Fibroblast of pulmonary artery (primary cell): ENCODE measurements around the gene TMPRSS15.

Source experiments
- DNase-seq: peaks from one replicate; pipeline ENCODE4 v3.0.0-alpha.2; 2010; ENCODE audit warnings: low read depth
- H3K4me3 ChIP-seq: replicated peaks from 2 replicates; pipeline ENCODE4 v1.5.1; 2011; ENCODE audit warnings: low read depth, mild to moderate bottlenecking, control low read depth, low read length, moderate library complexity
- TF ChIP-seq, protein P1 (sequence below): IDR thresholded peaks from 2 replicates; pipeline ENCODE4 v1.5.1; 2011; ENCODE audit warnings: mild to moderate bottlenecking, control low read depth, low read length, inconsistent platforms; ENCODE audit errors: missing control alignments

TMPRSS15 gene

DNA sequence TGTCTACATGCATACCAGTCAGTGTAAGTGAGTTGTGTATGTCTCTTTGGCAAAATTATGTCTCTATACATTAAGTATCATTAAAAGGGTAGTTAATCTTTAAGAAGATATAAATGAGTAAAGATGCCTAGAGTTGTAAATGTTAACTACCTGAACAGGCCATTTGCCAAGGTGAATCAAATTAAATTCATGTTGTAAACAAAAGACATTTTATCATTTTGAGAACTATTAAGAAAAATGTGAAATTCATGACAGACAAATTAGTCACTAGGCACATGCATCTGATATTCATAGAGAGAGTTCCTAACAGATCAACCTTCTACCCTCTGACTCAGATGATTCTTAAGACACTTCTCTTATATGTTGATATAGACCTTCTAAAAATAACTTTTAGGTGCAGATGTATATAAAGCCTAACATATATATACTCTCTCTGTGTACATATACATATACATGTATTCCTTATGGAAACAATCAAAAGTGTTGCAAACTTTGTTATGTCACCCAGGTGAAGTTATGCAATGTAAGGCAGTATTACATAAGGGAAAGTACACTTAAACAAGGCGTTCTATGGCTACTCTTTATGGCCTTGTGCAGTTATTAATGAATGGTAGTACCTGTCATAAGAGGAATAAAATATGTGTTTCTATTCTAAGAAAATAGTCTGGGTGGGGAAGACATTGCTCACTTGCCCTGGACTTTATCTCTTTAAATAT is at the start of gene TMPRSS15:
Gene TMPRSS15, minus strand, starts transcription at position 51 of the 716 bp plus-strand sequence. CDS start 163 bp downstream, outside the sequence.
- no peak for DNase-seq
- TF ChIP-seq, protein P1, sequence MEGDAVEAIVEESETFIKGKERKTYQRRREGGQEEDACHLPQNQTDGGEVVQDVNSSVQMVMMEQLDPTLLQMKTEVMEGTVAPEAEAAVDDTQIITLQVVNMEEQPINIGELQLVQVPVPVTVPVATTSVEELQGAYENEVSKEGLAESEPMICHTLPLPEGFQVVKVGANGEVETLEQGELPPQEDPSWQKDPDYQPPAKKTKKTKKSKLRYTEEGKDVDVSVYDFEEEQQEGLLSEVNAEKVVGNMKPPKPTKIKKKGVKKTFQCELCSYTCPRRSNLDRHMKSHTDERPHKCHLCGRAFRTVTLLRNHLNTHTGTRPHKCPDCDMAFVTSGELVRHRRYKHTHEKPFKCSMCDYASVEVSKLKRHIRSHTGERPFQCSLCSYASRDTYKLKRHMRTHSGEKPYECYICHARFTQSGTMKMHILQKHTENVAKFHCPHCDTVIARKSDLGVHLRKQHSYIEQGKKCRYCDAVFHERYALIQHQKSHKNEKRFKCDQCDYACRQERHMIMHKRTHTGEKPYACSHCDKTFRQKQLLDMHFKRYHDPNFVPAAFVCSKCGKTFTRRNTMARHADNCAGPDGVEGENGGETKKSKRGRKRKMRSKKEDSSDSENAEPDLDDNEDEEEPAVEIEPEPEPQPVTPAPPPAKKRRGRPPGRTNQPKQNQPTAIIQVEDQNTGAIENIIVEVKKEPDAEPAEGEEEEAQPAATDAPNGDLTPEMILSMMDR: no peak
- no peak within 1 kb of the TSS for H3K4me3 ChIP-seq

DNA sequence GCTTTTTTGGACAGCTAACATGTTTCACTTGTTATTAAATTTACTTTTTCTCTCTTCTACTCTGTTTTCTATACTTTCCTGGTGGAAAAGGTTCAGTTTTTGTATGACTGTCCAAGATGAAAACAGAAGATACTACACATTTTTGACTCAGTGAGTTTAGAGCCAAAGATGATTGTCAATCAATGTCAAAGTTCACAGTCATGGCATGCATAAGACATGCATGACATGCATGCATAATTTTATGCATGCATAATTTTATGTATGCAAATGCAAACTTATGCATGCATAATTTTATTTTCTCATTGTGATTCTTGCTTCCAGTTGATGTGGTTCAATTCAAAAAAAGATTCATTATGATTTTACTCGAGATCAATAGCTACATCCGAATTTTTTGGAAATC is 48.1 kb upstream of the TMPRSS15 start:
- no peak for DNase-seq
- H3K4me3 ChIP-seq: no peak overlapping the region
- TF ChIP-seq, protein P1: no peak

DNA sequence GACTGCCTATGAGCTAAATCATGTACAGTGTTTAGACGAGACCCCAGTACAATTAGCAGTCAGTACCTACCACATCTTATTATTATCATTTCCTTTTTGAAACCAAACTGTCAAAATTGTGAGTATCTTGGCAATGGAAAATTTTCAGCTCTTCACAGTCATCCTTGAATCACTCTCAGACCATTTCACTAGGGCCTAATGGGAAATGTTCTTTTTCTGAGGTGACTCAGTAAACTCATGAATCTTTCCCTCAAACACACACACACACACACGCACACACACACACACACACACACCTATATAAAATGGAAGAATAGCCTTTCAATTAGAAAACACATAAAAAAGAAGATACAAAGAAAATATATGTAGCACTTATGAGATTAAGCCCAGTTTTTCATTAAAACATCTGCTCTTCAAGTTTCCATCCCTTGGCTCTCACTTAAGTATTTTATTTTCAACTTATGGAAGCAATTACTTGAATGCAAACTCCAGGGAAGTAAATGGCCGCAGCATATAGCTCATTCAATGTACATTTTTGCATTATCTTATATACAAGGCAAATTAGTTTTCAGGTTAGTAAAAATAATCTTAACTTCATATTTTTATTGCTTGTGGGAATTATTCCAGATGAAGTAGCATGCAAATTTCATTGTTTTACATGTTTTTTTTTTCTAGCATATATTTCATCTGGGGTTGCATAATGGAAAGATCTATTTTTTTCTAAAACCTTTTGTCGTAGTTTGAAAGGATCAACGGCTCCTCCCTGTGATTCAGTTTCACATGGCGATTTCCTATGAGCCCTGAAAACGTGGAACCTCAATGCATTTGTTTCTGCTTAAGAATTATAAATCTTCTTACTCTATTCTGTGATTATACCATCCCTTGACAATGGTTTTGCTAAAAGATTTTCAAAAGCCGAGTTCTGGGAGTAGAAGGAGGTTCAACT is 46.3 kb upstream of the TMPRSS15 start:
- no peak for DNase-seq
- H3K4me3 ChIP-seq: no peak overlapping the region
- TF ChIP-seq, protein P1: no peak

DNA sequence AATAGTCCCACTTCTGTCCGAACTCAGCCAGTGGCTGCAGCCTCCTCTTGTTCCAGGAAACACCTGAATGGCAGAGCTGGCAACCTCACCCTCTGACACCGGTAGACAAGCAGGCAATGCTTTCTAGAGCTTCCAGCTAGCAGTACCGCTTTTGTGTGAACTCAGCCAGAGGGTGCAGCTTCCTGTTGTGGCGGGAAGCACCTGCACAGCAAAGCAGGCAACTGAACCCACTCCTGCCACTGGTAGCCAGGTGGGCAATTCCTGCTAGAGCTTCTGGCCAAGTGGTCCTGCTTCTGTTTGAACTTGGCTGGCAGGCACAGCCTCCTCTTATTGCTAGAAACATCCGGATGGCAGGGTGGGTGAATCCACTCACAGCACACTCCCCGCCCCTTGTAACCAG is 40.1 kb upstream of the TMPRSS15 start:
- no peak for DNase-seq
- TF ChIP-seq, protein P1: no peak
- H3K4me3 ChIP-seq: no peak overlapping the region

DNA sequence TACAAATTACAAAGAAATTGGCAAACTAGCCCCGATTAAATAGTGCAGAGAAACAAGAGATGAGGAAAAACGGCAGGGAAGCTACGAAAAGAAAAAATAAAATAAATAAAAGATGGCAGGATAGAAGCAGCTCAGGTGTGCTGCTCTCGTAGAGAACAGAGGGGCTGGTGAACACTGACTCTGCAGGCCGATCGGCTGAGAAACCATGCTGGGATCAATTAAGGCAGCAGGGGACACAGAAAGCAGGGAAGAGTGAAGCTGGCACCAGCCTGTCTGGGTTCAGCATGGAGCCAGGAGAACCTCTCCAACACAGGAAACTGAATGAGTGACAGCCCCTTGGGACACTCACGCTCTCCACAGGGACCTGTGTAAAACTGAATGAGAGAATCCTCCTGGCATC is 39.5 kb upstream of the TMPRSS15 start:
- TF ChIP-seq, protein P1: no peak
- no peak for DNase-seq
- H3K4me3 ChIP-seq: no peak overlapping the region

DNA sequence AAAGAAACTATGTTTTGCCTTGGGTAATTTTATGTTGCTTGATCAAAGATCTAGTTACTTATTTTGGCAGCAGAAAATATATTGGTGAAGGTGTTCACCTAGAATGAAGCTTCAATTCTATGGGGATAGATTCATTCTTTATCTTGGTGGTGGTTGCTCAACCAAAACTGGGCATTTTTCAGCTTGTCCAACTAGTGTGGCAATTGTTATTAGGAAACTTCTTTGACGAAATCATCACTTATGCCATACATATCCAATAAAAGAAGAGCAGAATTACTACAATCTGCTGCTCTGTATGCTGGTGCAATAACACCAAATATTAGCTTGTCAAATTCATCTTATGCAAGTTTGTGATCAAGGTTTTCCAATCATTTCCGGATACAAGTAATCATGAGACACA is 26.8 kb upstream of the TMPRSS15 start:
- DNase-seq: no peak
- H3K4me3 ChIP-seq: no peak overlapping the region
- TF ChIP-seq, protein P1: no peak
